Measurements from ENCODE around the gene PLAAT2.
"Not testable (repeated sequence)": the region's sequence is repeated elsewhere in the genome, so short reads cannot be mapped to it uniquely, and the experiment has no call there.

The PLAAT2 gene

GRCh38 chr11:63532799-63533475 lies 30.2 kb downstream of the PLAAT2 start:
- TF ChIP-seq SUZ12 (IDR thresholded peaks at IDR 0.05; ENCODE audit: extremely low read depth, insufficient read depth, insufficient read length) (no peak), ZNF274 (IDR thresholded peaks at IDR 0.05; ENCODE audit: low read depth, low read length) (no peak), YY1 (IDR thresholded peaks at IDR 0.05; ENCODE audit: insufficient read depth, insufficient read length) (no peak)
- Histone ChIP-seq H3K9me3 (ENCODE audit: insufficient read depth, low read length) (peaks cover 25% of the 10 kb centered on the region), H3K9ac (ENCODE audit: insufficient read length, low read depth) (no peak overlapping the region), H3K4me3 (ENCODE audit: insufficient read length, low read depth) (no peak overlapping the region), H3K27me3 (ENCODE audit: insufficient read depth, insufficient read length) (no peaks in the 10 kb centered on the region), H3K4me1 (ENCODE audit: insufficient read depth, insufficient read length) (peaks cover 5% of the 10 kb centered on the region), H3K36me3 (ENCODE audit: insufficient read depth, insufficient read length, low read length) (no peaks in the 10 kb centered on the region)
- DNase-seq (ENCODE audit: low read depth, low spot score): no peak

- Histone ChIP-seq H3K27me3 (ENCODE audit: insufficient read depth, insufficient read length) (no peaks in the 10 kb centered on the region), H3K4me3 (ENCODE audit: insufficient read length, low read depth) (no peak overlapping the region), H3K36me3 (ENCODE audit: insufficient read depth, insufficient read length, low read length) (no peaks in the 10 kb centered on the region), H3K9ac (ENCODE audit: insufficient read length, low read depth) (no peak overlapping the region), H3K9me3 (ENCODE audit: insufficient read depth, low read length) (peaks cover 25% of the 10 kb centered on the region), H3K4me1 (ENCODE audit: insufficient read depth, insufficient read length) (no peaks in the 10 kb centered on the region)
- TF ChIP-seq ZNF274 (IDR thresholded peaks at IDR 0.05; ENCODE audit: low read depth, low read length) (no peak), SUZ12 (IDR thresholded peaks at IDR 0.05; ENCODE audit: extremely low read depth, insufficient read depth, insufficient read length) (no peak), YY1 (IDR thresholded peaks at IDR 0.05; ENCODE audit: insufficient read depth, insufficient read length) (no peak)
- no peak for DNase-seq (ENCODE audit: low read depth, low spot score)
These were observed 31.1 kb downstream of the PLAAT2 start for GRCh38 chr11:63532117-63532516.

GRCh38 chr11:63531074-63531792 lies 31.9 kb downstream of the PLAAT2 start:
- not testable (repeated sequence) for H3K36me3 ChIP-seq (ENCODE audit: insufficient read depth, insufficient read length, low read length); H3K27me3 ChIP-seq (ENCODE audit: insufficient read depth, insufficient read length); H3K4me3 ChIP-seq (ENCODE audit: insufficient read length, low read depth); DNase-seq (ENCODE audit: low read depth, low spot score); H3K4me1 ChIP-seq (ENCODE audit: insufficient read depth, insufficient read length); H3K9ac ChIP-seq (ENCODE audit: insufficient read length, low read depth)
- H3K9me3 ChIP-seq (ENCODE audit: insufficient read depth, low read length): peaks cover 25% of the 10 kb centered on the region

DNA sequence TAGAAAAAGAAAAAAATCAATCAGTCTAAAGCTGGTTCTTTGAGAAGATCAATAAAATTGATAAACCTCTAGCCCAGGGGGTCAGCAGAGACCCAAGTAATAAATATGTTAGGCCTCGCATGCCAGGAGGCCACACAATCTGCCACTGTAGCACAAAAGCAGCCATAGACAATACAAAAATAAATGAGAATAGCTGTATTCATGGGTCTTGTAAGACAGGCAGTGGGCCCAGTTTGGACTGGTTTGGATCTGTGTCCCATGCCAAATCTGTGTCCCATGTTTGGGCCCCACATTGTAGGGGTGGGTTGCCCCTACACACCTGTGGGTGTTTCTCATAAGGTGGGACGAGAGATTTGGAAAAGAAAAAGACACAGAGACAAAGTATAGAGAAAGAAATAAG lies 33.2 kb downstream of the PLAAT2 start:
- Histone ChIP-seq H3K36me3 (ENCODE audit: insufficient read depth, insufficient read length, low read length) (no peaks in the 10 kb centered on the region), H3K27me3 (ENCODE audit: insufficient read depth, insufficient read length) (no peaks in the 10 kb centered on the region), H3K9ac (ENCODE audit: insufficient read length, low read depth) (no peak overlapping the region), H3K4me3 (ENCODE audit: insufficient read length, low read depth) (no peak overlapping the region), H3K4me1 (ENCODE audit: insufficient read depth, insufficient read length) (no peaks in the 10 kb centered on the region), H3K9me3 (ENCODE audit: insufficient read depth, low read length) (peaks cover 25% of the 10 kb centered on the region)
- DNase-seq (ENCODE audit: low read depth, low spot score): no peak
- TF ChIP-seq ZNF274 (IDR thresholded peaks at IDR 0.05; ENCODE audit: low read depth, low read length) (no peak), YY1 (IDR thresholded peaks at IDR 0.05; ENCODE audit: insufficient read depth, insufficient read length) (no peak), SUZ12 (IDR thresholded peaks at IDR 0.05; ENCODE audit: extremely low read depth, insufficient read depth, insufficient read length) (no peak)

GRCh38 chr11:63529373-63529772 lies 33.8 kb downstream of the PLAAT2 start:
- H3K9ac ChIP-seq (ENCODE audit: insufficient read length, low read depth); DNase-seq (ENCODE audit: low read depth, low spot score); H3K4me3 ChIP-seq (ENCODE audit: insufficient read length, low read depth); H3K27me3 ChIP-seq (ENCODE audit: insufficient read depth, insufficient read length); H3K36me3 ChIP-seq (ENCODE audit: insufficient read depth, insufficient read length, low read length); H3K4me1 ChIP-seq (ENCODE audit: insufficient read depth, insufficient read length): not testable (repeated sequence)
- H3K9me3 ChIP-seq (ENCODE audit: insufficient read depth, low read length): peaks cover 28% of the 10 kb centered on the region

- H3K9ac ChIP-seq (ENCODE audit: insufficient read length, low read depth); H3K27me3 ChIP-seq (ENCODE audit: insufficient read depth, insufficient read length); H3K4me3 ChIP-seq (ENCODE audit: insufficient read length, low read depth); DNase-seq (ENCODE audit: low read depth, low spot score); H3K36me3 ChIP-seq (ENCODE audit: insufficient read depth, insufficient read length, low read length); H3K4me1 ChIP-seq (ENCODE audit: insufficient read depth, insufficient read length): not testable (repeated sequence)
- H3K9me3 ChIP-seq (ENCODE audit: insufficient read depth, low read length): peaks cover 34% of the 10 kb centered on the region
These were observed 34.4 kb downstream of the PLAAT2 start for GRCh38 chr11:63528729-63529278.

DNA sequence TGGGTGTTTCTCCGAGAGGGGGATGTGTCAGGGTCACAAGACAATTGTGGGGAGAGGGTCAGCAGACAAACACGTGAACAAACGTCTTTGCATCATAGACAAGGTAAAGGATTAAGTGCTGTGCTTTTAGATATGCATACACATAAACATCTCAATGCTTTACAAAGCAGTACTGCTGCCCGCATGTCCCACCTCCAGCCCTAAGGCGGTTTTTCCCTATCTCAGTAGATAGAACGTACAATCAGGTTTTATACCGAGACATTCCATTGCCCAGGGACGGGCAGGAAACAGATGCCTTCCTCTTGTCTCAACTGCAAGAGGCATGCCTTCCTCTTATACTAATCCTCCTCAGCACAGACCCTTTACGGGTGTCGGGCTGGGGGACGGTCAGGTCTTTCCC lies 35.0 kb downstream of the PLAAT2 start:
- H3K4me3 ChIP-seq (ENCODE audit: insufficient read length, low read depth); H3K36me3 ChIP-seq (ENCODE audit: insufficient read depth, insufficient read length, low read length); H3K9ac ChIP-seq (ENCODE audit: insufficient read length, low read depth); DNase-seq (ENCODE audit: low read depth, low spot score); H3K27me3 ChIP-seq (ENCODE audit: insufficient read depth, insufficient read length); H3K4me1 ChIP-seq (ENCODE audit: insufficient read depth, insufficient read length): not testable (repeated sequence)
- peaks cover 36% of the 10 kb centered on the region for H3K9me3 ChIP-seq (ENCODE audit: insufficient read depth, low read length)

DNA sequence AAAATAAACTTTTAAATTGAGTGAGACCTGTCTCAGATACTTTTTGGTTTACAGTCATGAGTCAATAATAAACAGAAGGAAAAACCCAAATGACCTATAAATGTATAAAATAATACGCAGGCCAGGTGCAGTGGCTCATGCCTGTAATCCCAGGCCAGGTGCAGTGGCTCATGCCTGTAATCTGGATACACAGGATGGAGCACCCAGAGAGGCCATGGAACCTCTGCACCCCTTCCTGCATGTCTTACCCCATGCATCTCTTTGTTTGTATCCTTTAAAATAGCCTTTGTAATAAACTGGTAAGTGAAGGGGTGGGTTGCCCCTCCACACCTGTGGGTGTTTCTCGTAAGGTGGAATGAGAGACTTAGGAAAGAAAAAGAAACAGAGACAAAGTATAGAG lies 35.5 kb downstream of the PLAAT2 start:
- TF ChIP-seq SUZ12 (IDR thresholded peaks at IDR 0.05; ENCODE audit: extremely low read depth, insufficient read depth, insufficient read length) (no peak), YY1 (IDR thresholded peaks at IDR 0.05; ENCODE audit: insufficient read depth, insufficient read length) (no peak), ZNF274 (IDR thresholded peaks at IDR 0.05; ENCODE audit: low read depth, low read length) (no peak)
- H3K4me1 ChIP-seq (ENCODE audit: insufficient read depth, insufficient read length): no peaks in the 10 kb centered on the region
- no peaks in the 10 kb centered on the region for H3K27me3 ChIP-seq (ENCODE audit: insufficient read depth, insufficient read length)
- no peak for DNase-seq (ENCODE audit: low read depth, low spot score)
- H3K9ac ChIP-seq (ENCODE audit: insufficient read length, low read depth): no peak overlapping the region
- peaks cover 38% of the 10 kb centered on the region for H3K9me3 ChIP-seq (ENCODE audit: insufficient read depth, low read length)
- no peaks in the 10 kb centered on the region for H3K36me3 ChIP-seq (ENCODE audit: insufficient read depth, insufficient read length, low read length)
- H3K4me3 ChIP-seq (ENCODE audit: insufficient read length, low read depth): no peak overlapping the region

All from NT2/D1 (cell line).